Endometrial microvascular endothelial cells (primary cell): ENCODE measurements around the gene ACTN1. TPM values are rescaled to one million over a fixed set of nuclear protein-coding genes. Genes with fewer than 3 reads are reported as not detected.

ENCODE experiments used
- in situ Hi-C: cut with HindIII; loops from 2 replicates; pipeline ENCODE4 v1.10.0; 2017; ENCODE audit warnings: low sequenced_read_pairs, low pct_unique_long_range_greater_than_20kb; ENCODE audit errors: inconsistent ontology term
- total RNA-seq: library from RNA; depleted of rRNA; stranded (reverse); fragments of >200 nt; gene quantifications from one replicate; pipeline ENCODE4 v1.2.3, GENCODE V29; 2015; ENCODE audit errors: inconsistent ontology term

Gene ACTN1
- total RNA-seq, 1 donor from 2014 or later = 399 TPM

DNA sequence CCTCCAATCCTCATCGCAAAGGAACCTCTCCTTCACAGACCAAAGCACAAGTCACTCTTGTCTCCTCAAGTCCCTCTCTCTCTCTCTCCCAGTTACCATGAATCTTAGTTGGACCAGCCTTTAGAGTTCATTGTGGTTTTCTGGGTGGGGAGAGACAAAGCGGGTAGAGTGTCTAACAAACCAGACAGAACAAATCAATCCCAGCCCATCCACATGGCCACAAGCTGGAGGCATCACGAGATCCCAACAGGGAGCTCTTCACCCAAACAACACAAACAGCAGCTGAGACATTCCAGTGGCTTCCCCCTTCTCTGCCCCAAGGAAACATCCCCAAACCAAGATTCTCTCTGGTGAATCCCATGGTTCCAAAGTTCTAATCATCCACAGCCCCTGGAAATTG lies 22.4 kb downstream of the ACTN1 start:
- in situ Hi-C loops = no loop called here

- in situ Hi-C loops = no loop called here
Measured at GRCh38 chr14:68955851-68956179, 23.3 kb downstream of the ACTN1 start.

DNA sequence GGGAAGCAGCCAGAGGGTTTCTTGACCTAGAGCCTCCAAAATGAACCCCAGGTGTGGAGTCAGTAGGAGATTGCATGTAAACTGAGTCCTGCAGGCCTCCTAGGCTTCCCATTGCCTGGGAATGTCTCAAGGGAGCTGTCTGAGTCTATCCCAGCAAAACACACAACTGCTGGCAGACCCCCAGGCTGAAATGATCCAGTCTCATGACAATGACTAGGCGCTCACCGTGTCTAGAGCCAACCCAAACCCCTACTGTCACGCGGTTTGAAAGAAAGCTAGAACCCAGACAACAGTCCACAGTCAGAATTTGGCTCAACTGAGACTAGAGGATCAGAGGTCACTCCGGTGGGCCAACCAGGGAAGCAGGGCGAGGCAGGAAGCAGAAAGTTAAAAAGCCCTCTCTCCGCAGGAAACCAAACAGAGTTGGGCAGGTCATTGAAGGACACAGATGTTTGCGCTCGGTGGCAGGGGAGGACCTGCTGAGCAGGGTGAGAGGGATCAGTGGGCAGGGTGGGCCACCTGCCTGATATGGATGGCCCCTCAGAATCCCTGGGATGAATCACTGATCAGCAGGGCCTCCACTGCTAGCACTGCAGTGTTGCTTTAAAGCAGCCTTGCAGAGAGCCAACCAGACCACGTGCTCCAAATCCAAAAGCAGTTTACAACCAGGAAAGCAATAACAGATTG lies 23.8 kb downstream of the ACTN1 start:
- in situ Hi-C loops = no loop called here

DNA sequence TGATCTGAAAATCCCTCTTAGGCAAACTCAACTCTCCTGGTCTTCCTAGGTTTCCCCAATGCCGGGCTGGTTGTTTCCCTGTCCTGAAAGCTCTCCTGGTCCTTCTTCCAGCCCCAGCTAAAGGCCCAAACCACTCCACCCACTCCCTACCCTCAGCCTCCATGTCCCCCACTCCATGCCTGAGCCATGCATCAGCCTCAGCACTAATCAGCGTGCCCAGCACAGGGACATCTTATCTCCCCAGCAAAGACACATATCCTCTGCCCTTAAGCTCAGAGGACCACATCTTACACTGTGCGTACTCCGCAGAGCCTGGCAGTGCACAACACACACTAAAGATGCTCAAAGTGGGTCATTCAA lies 25.9 kb downstream of the ACTN1 start:
- in situ Hi-C loops = no loop called here

- in situ Hi-C loops = no loop called here
Measured at GRCh38 chr14:68952531-68953195, 26.4 kb downstream of the ACTN1 start.

GRCh38 chr14:68951800-68952530 lies 27.1 kb downstream of the ACTN1 start:
- in situ Hi-C loops = no loop called here

GRCh38 chr14:68951035-68951797 lies 27.9 kb downstream of the ACTN1 start:
- in situ Hi-C loops = no loop called here

GRCh38 chr14:68950111-68950510 lies 29.0 kb downstream of the ACTN1 start:
- in situ Hi-C loops = no loop called here

DNA sequence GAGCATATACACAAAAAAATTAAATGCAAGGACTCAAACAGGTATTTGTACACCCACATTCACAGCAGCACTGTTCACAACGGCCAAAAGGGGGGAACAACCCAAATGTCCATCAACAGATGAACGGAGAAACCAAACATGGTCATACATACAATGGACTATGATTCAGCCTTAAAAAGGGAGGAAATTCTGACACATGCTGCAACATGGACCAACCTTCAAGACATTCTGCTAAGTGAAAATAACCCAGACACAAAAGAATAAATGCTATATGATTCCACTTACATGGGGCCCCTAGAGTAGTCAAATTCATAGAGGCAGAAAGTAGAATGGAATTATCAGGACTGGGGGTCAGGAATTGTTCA lies 29.5 kb downstream of the ACTN1 start:
- in situ Hi-C loops = no loop called here

GRCh38 chr14:68948686-68949600 lies 30.2 kb downstream of the ACTN1 start:
- in situ Hi-C loops = no loop called here

- in situ Hi-C loops = no loop called here
Measured at GRCh38 chr14:68947802-68948201, 31.3 kb downstream of the ACTN1 start.

DNA sequence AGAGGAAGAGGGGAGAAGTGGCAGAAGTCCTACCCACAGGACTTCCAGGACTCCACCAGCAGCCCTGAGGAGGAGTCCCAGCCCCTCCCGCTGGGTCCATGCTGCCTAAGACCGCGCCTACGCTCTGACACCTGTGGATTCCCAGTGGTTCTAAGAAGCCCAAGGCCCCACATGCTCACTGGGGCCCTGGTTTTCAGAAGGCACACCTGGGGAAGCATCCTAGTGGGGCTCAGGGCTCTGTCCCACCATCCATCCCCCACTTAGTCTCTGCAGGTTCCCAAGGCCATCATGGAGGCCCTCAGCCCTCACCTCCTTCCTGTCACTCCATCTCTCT lies 32.6 kb downstream of the ACTN1 start:
- in situ Hi-C loops = no loop called here

GRCh38 chr14:68945585-68946488 lies 33.3 kb downstream of the ACTN1 start:
- in situ Hi-C loops = no loop called here

DNA sequence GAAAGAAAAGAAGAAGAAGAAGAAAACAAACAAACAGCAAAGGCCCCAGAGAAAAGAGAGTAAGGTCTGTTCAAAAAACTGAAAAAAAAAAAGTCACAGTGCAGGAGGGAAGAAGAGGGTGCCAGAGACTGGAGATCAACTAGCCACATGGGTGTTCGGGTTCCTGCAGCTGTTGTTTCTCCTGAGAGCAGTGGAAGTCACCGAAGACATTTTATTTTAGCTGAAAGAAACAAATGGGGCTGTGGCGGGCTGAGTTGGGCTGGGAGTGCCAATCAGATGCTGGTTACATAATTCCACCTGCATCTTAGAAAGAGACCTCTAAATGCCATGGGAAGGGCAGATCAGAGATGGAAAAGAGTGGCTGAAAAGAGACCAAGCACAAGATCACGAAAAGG lies 33.9 kb downstream of the ACTN1 start:
- in situ Hi-C loops = no loop called here

- in situ Hi-C loops = no loop called here
Measured at GRCh38 chr14:68944162-68944561, 34.9 kb downstream of the ACTN1 start.

DNA sequence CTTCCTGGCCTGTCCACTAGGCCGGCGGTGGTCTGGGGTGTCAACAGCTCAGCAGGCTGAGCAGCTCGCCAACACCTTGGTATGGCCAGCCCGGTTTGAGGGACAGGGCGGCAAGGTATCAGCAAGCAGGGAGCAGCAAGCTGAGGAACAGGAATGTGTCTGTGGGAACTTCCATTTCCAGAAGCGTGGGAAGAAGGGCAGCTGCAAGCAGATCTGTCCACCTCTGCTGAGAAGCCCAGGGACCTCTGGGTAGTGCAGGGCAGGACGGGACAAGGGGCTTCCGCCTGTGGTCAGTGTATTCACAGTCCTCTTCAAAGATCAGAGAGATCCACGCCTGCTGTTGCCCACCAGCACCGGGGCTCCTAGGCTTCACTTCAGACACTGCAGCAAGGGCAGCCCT lies 36.0 kb downstream of the ACTN1 start:
- in situ Hi-C loops = no loop called here

GRCh38 chr14:68942296-68943035 lies 36.6 kb downstream of the ACTN1 start:
- in situ Hi-C loops = no loop called here
